Breast epithelium (tissue), 4 donors: ENCODE measurements around the gene TMEM208. TPM values are rescaled to one million over a fixed set of nuclear protein-coding genes. Genes with fewer than 3 reads are reported as not detected.

Experiments
- DNase-seq, 2 donors: peaks; one replicate each; pipeline ENCODE4 v3.0.0-alpha.2; 2019; ENCODE audit warnings: low spot score in 2 of 2
- H3K27ac ChIP-seq, 2 donors: fragments of 200-600 bp; sonication (generic) in 1 of 2; one replicate each; pipeline ENCODE4 v1.5.1; 2016 to 2019; ENCODE audit warnings: mild to moderate bottlenecking in 1 of 2
- H3K27me3 ChIP-seq, 2 donors: fragments of 200-600 bp; sonication (generic) in 1 of 2; one replicate each; pipeline versions ENCODE4 v1.5.1 to v1.6.0; 2017 to 2019; ENCODE audit warnings: control low read depth in 1 of 2, mild to moderate bottlenecking in 1 of 2
- H3K36me3 ChIP-seq: fragments of 200-600 bp; one replicate; pipeline ENCODE4 v1.5.1; 2019
- H3K4me1 ChIP-seq, 2 donors: fragments of 200-600 bp; sonication (generic); one replicate each; pipeline ENCODE4 v1.5.1; 2016 to 2019; ENCODE audit warnings: control low read depth in 1 of 2
- H3K4me3 ChIP-seq, 3 donors: fragments of 200-600 bp; sonication (generic); 1 replicate in 2 of 3; 2 replicates in 1 of 3; pipeline ENCODE4 v1.5.1; 2016 to 2019; ENCODE audit warnings: mild to moderate bottlenecking in 3 of 3, moderate library complexity in 2 of 3
- H3K9me3 ChIP-seq, 2 donors: fragments of 200-600 bp; sonication (generic) in 1 of 2; one replicate each; pipeline ENCODE4 v1.5.1; 2016 to 2019; ENCODE audit warnings: control low read depth in 1 of 2
- CTCF ChIP-seq, 3 donors: fragments of 450-650 bp; IDR thresholded peaks; one replicate each; pipeline ENCODE4 v1.5.1; 2016 to 2017; ENCODE audit warnings: antibody characterized with exemption in 3 of 3, mild to moderate bottlenecking in 3 of 3, moderate library complexity in 3 of 3
- POLR2A ChIP-seq: fragments of 450-650 bp; IDR thresholded peaks from one replicate; pipeline ENCODE4 v1.6.1; 2016; ENCODE audit warnings: antibody characterized with exemption, mild to moderate bottlenecking, moderate library complexity
- POLR2AphosphoS5 ChIP-seq, 3 donors: sonication (generic); formaldehyde crosslinking; IDR thresholded peaks; one replicate each; pipeline ENCODE4 v1.6.1; 2017; ENCODE audit warnings: antibody characterized with exemption in 3 of 3
- intact Hi-C: fragments of 100-400 bp; cut with DNase I; formaldehyde crosslinking; loops from one replicate; pipeline ENCODE4 v1.15.1; 2023; ENCODE audit warnings: low total_unique reads
- total RNA-seq, 3 donors: library from RNA; depleted of rRNA; stranded (reverse); fragments of >200 nt; gene quantifications; one replicate each; pipeline ENCODE4 v1.1.0, GENCODE V29; 2016

TMEM208 gene
- total RNA-seq, 3 donors from 2014 or later, result 35.2 to 46.2 (median 44.2) TPM

GRCh38 chr16:67191995-67192681, 34.8 kb upstream of the TMEM208 start, which contains the start of gene E2F4:
TSS of gene E2F4 (plus strand) at chr16:67192155. CDS start at chr16:67192228, 73 bp downstream.
- Histone ChIP-seq H3K27me3 (no peaks in the 10 kb centered on the region), H3K27ac (peak within 1 kb of the TSS; percentile 69 to 70), H3K36me3 (no peaks in the 10 kb centered on the region), H3K4me3 (peak within 1 kb of the TSS; percentile 85 to 94 (median 93)), H3K4me1 (peaks cover 5 to 15% of the 10 kb centered on the region in 2 donors), H3K9me3 (no peaks in the 10 kb centered on the region)
- DNase-seq, result peak; percentile 85 to 90
- intact Hi-C loops, result no loop called here
- no peak for TF ChIP-seq CTCF (IDR thresholded peaks at IDR 0.05)
- TF ChIP-seq POLR2AphosphoS5 (IDR thresholded peaks at IDR 0.05), result peak; percentile 74 to 84 (median 84)

GRCh38 chr16:67192781-67193361, 34.1 kb upstream of the TMEM208 start:
- Histone ChIP-seq H3K4me3 (peak overlapping the region; percentile 85 to 94 (median 93)), H3K36me3 (no peaks in the 10 kb centered on the region), H3K27me3 (no peaks in the 10 kb centered on the region), H3K27ac (peak overlapping the region in 1 of 2 donors; percentile 69), H3K4me1 (peaks cover 5 to 17% of the 10 kb centered on the region in 2 donors), H3K9me3 (no peaks in the 10 kb centered on the region)
- intact Hi-C loops, result no loop called here
- TF ChIP-seq POLR2A, result no peak
- DNase-seq, result no peak

- no peak overlapping the region for H3K27ac ChIP-seq
- H3K4me3 ChIP-seq, result peak overlapping the region; percentile 85 to 94 (median 93)
- no peak for DNase-seq
- TF ChIP-seq POLR2AphosphoS5 (IDR thresholded peaks at IDR 0.05), result no peak
- no peak for TF ChIP-seq POLR2A
- TF ChIP-seq CTCF (IDR thresholded peaks at IDR 0.05), result no peak
- no peaks in the 10 kb centered on the region for H3K27me3 ChIP-seq
- no peaks in the 10 kb centered on the region for H3K9me3 ChIP-seq
- intact Hi-C loops, result no loop called here
- H3K36me3 ChIP-seq, result no peaks in the 10 kb centered on the region
- H3K4me1 ChIP-seq, result peaks cover 5 to 24% of the 10 kb centered on the region in 2 donors
Observed at GRCh38 chr16:67193536-67193935, 33.4 kb upstream of the TMEM208 start.

GRCh38 chr16:67194260-67194659, 32.7 kb upstream of the TMEM208 start:
- H3K36me3 ChIP-seq, result no peaks in the 10 kb centered on the region

GRCh38 chr16:67195676-67196075, 31.3 kb upstream of the TMEM208 start:
- Histone ChIP-seq H3K9me3 (no peaks in the 10 kb centered on the region), H3K4me1 (peaks cover 5 to 26% of the 10 kb centered on the region in 2 donors), H3K27me3 (no peaks in the 10 kb centered on the region), H3K4me3 (no peak overlapping the region), H3K36me3 (no peaks in the 10 kb centered on the region), H3K27ac (no peak overlapping the region)
- DNase-seq, result no peak
- intact Hi-C loops, result no loop called here
- TF ChIP-seq CTCF (IDR thresholded peaks at IDR 0.05), result no peak
- no peak for TF ChIP-seq POLR2A
- TF ChIP-seq POLR2AphosphoS5 (IDR thresholded peaks at IDR 0.05), result no peak

More at GRCh38 chr16:67194260-67194659, 32.7 kb upstream of the TMEM208 start:
- H3K4me1 ChIP-seq, result peaks cover 5 to 26% of the 10 kb centered on the region in 2 donors
- TF ChIP-seq CTCF (IDR thresholded peaks at IDR 0.05) (no peak), POLR2AphosphoS5 (IDR thresholded peaks at IDR 0.05) (no peak), POLR2A (no peak)
- no peak overlapping the region for H3K27ac ChIP-seq
- DNase-seq, result no peak
- intact Hi-C loops, result no loop called here
- H3K9me3 ChIP-seq, result no peaks in the 10 kb centered on the region
- H3K4me3 ChIP-seq, result no peak overlapping the region
- no peaks in the 10 kb centered on the region for H3K27me3 ChIP-seq
